ENCODE measurements around the gene PTPRK. TPM values are rescaled to one million over a fixed set of nuclear protein-coding genes. Genes with fewer than 3 reads are reported as not detected.

Gene PTPRK
- total and polyA plus RNA-seq, 10 of the 15 experiments (the other 5 are each of a cell fraction or from before 2014, with no cell fraction given): 0.23 to 1.9 (median 0.55) TPM

DNA sequence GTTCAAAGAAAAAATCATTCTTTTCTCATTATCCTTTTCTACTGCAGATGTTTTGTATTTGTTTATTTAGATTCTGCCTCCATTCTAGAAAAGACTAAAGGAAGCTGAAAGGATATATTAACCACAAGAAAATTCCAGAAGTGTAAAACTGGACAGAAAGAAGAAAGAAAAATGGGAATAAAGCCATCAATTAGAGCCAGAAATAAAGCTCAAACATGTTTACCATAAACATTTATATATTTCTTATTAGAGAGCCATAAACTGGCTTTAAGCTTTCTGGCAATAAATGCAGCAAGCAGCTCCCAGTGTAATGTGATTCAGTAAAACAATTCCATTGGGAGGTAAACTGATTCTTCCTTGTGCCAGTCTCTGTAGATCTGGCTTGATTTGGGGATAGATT is 244.1 kb downstream of the PTPRK start:
- no peak overlapping the region for H3K9ac ChIP-seq (ENCODE audit: control insufficient read depth, insufficient read depth, low read length)
- no peak for FAIRE-seq
- BruUV-seq (replicated peaks): no TSS peak
- TF ChIP-seq, protein P1, sequence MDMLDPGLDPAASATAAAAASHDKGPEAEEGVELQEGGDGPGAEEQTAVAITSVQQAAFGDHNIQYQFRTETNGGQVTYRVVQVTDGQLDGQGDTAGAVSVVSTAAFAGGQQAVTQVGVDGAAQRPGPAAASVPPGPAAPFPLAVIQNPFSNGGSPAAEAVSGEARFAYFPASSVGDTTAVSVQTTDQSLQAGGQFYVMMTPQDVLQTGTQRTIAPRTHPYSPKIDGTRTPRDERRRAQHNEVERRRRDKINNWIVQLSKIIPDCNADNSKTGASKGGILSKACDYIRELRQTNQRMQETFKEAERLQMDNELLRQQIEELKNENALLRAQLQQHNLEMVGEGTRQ (IDR thresholded peaks at IDR 0.05; ENCODE audit: borderline replicate concordance, low read depth, low read length): no peak
- TF ChIP-seq ESRRA (IDR thresholded peaks at IDR 0.05; ENCODE audit: low read length) (no peak), SIX5 (IDR thresholded peaks at IDR 0.05; ENCODE audit: low read depth, low read length, severe bottlenecking) (no peak), NBN (IDR thresholded peaks at IDR 0.05) (no peak), CREM (IDR thresholded peaks at IDR 0.05; ENCODE audit: low read depth) (no peak)
- TF ChIP-seq, protein P2, sequence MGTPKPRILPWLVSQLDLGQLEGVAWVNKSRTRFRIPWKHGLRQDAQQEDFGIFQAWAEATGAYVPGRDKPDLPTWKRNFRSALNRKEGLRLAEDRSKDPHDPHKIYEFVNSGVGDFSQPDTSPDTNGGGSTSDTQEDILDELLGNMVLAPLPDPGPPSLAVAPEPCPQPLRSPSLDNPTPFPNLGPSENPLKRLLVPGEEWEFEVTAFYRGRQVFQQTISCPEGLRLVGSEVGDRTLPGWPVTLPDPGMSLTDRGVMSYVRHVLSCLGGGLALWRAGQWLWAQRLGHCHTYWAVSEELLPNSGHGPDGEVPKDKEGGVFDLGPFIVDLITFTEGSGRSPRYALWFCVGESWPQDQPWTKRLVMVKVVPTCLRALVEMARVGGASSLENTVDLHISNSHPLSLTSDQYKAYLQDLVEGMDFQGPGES (IDR thresholded peaks at IDR 0.05): no peak
- TF ChIP-seq, protein P3, sequence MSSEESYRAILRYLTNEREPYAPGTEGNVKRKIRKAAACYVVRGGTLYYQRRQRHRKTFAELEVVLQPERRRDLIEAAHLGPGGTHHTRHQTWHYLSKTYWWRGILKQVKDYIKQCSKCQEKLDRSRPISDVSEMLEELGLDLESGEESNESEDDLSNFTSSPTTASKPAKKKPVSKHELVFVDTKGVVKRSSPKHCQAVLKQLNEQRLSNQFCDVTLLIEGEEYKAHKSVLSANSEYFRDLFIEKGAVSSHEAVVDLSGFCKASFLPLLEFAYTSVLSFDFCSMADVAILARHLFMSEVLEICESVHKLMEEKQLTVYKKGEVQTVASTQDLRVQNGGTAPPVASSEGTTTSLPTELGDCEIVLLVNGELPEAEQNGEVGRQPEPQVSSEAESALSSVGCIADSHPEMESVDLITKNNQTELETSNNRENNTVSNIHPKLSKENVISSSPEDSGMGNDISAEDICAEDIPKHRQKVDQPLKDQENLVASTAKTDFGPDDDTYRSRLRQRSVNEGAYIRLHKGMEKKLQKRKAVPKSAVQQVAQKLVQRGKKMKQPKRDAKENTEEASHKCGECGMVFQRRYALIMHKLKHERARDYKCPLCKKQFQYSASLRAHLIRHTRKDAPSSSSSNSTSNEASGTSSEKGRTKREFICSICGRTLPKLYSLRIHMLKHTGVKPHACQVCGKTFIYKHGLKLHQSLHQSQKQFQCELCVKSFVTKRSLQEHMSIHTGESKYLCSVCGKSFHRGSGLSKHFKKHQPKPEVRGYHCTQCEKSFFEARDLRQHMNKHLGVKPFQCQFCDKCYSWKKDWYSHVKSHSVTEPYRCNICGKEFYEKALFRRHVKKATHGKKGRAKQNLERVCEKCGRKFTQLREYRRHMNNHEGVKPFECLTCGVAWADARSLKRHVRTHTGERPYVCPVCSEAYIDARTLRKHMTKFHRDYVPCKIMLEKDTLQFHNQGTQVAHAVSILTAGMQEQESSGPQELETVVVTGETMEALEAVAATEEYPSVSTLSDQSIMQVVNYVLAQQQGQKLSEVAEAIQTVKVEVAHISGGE (CRISPR knock-in tag; IDR thresholded peaks at IDR 0.05): no peak
- TF ChIP-seq, protein P4, sequence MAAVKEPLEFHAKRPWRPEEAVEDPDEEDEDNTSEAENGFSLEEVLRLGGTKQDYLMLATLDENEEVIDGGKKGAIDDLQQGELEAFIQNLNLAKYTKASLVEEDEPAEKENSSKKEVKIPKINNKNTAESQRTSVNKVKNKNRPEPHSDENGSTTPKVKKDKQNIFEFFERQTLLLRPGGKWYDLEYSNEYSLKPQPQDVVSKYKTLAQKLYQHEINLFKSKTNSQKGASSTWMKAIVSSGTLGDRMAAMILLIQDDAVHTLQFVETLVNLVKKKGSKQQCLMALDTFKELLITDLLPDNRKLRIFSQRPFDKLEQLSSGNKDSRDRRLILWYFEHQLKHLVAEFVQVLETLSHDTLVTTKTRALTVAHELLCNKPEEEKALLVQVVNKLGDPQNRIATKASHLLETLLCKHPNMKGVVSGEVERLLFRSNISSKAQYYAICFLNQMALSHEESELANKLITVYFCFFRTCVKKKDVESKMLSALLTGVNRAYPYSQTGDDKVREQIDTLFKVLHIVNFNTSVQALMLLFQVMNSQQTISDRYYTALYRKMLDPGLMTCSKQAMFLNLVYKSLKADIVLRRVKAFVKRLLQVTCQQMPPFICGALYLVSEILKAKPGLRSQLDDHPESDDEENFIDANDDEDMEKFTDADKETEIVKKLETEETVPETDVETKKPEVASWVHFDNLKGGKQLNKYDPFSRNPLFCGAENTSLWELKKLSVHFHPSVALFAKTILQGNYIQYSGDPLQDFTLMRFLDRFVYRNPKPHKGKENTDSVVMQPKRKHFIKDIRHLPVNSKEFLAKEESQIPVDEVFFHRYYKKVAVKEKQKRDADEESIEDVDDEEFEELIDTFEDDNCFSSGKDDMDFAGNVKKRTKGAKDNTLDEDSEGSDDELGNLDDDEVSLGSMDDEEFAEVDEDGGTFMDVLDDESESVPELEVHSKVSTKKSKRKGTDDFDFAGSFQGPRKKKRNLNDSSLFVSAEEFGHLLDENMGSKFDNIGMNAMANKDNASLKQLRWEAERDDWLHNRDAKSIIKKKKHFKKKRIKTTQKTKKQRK (IDR thresholded peaks at IDR 0.05; ENCODE audit: low read depth, low read length): no peak
- intact Hi-C loops (cut with micrococcal nuclease; ENCODE audit: unreplicated experiment) (no loop called here), in situ Hi-C loops (cut with MboI) (no loop called here)
- H3K4me2 ChIP-seq (ENCODE audit: control insufficient read depth, insufficient read depth): no peak overlapping the region
- ChIA-PET SMC1A (ENCODE audit: uncharacterized antibody, unreplicated experiment) (no interaction called here), CTCF (no interaction called here), POLR2A (no interaction called here), RAD21 (ENCODE audit: unreplicated experiment) (no interaction called here)
- H2AFZ ChIP-seq (ENCODE audit: control insufficient read depth, low read depth, low read length): no peak overlapping the region
- no peak overlapping the region for H3K27ac ChIP-seq (ENCODE audit: control insufficient read depth, insufficient read depth)
- no peaks in the 10 kb centered on the region for H4K20me1 ChIP-seq (ENCODE audit: control insufficient read depth, insufficient read depth)
- H3K4me1 ChIP-seq (ENCODE audit: control insufficient read depth, insufficient read depth, low read length): no peaks in the 10 kb centered on the region
- H3K27me3 ChIP-seq (replicated peaks in 1 of 2; ENCODE audit: control insufficient read depth in 2 of 2, insufficient read depth in 2 of 2, low read length in 1 of 2): no peaks in the 10 kb centered on the region
- no peak for ATAC-seq
- no peaks in the 10 kb centered on the region for H3K79me2 ChIP-seq (ENCODE audit: control insufficient read depth, insufficient read depth, low read length)
- H3K36me3 ChIP-seq (ENCODE audit: control insufficient read depth in 2 of 2, insufficient read depth in 2 of 2, low read length in 1 of 2): no peaks in the 10 kb centered on the region
- no peaks in the 10 kb centered on the region for H3K9me3 ChIP-seq (replicated peaks; ENCODE audit: control insufficient read depth, insufficient read depth, low read length)
- no peak for DNase-seq (ENCODE audit: low read depth, low spot score)
- H3K4me3 ChIP-seq: no peak overlapping the region

Measured in GM12878 (cell line).